ENCODE results near the gene RAB11FIP3. TPM values are rescaled to one million over a fixed set of nuclear protein-coding genes. Genes with fewer than 3 reads are reported as not detected.
A peak's percentile ranks its signal among the peaks of the same experiment; 100 is the strongest.

Gene RAB11FIP3
- total and polyA plus RNA-seq, 10 of the 15 experiments (the other 5 are each of a cell fraction or from before 2014, with no cell fraction given): 1.2 to 27.3 (median 7.7) TPM

DNA sequence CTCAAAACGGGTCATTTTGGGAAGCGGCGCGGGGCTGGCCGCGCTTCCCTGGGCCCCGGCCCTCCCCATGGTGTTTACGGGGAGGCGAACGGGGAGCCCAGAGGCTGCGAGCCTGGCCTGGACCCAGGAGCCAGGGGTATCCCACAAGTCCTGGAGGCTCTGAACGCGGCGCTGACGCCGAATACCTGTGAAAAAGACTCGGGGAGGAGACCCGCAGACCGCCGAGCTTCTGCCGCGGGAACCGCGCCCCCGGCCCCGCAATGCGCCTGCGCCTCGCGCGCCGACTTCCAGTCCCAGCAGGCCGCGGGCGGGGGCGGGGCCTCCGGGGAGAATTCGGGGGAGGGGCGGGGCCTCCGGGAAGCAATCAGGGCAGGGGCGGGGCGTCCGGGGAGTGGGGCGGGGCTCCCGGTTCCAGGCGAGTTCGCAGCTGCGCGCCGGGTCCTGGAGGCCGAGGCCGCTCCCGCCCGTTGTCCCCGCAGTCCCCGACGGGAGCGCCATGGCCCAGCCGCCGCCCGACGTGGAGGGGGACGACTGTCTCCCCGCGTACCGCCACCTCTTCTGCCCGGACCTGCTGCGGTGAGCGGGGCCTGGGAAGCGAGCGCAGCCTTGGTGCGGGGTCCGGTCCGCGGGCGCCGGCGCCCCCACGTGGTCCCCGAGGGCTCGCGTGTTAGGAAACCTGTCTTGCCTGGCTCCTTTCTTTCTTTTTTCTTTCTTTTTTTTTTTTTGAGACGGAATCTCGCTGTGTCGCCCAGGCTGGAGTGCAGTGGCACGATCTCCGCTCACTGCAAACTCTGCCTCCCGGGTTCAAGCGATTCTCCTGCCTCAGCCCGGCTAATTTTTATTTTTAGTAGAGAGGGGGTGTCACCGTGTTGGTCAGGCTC lies 23.7 kb upstream of the RAB11FIP3 start, which contains the start of gene DECR2 (continued):
- TF ChIP-seq MEF2B (IDR thresholded peaks at IDR 0.05; ENCODE audit: partially characterized antibody, poor library complexity, severe bottlenecking) (peak; percentile 15), HDAC2 (IDR thresholded peaks at IDR 0.05) (no peak), RAD21 (IDR thresholded peaks at IDR 0.05; ENCODE audit: insufficient read depth, low read depth, low read length) (peak; percentile 41; the same call in 1 of the 2 replicates), ESRRA (IDR thresholded peaks at IDR 0.05; ENCODE audit: low read length) (no peak), ZBED1 (IDR thresholded peaks at IDR 0.05; ENCODE audit: borderline replicate concordance) (no peak), NFXL1 (IDR thresholded peaks at IDR 0.05; ENCODE audit: borderline replicate concordance) (no peak), SMARCA5 (IDR thresholded peaks at IDR 0.05) (peak; percentile 94), IRF4 (IDR thresholded peaks at IDR 0.05; ENCODE audit: low read depth, low read length) (no peak), FOXM1 (IDR thresholded peaks at IDR 0.05; ENCODE audit: low read depth, low read length) (no peak), SREBF1 (IDR thresholded peaks at IDR 0.05; ENCODE audit: low read length) (no peak), MTA3 (IDR thresholded peaks at IDR 0.05; ENCODE audit: borderline replicate concordance, low read length) (no peak), STAT1 (conservative IDR thresholded peaks at IDR 0.05) (no peak), CHD2 (IDR thresholded peaks at IDR 0.05; ENCODE audit: borderline replicate concordance, low read depth, low read length) (no peak), CHD1 (IDR thresholded peaks at IDR 0.05; ENCODE audit: low read depth, low read length) (no peak), JUND (IDR thresholded peaks at IDR 0.05; ENCODE audit: low read depth, low read length) (no peak), KDM1A (IDR thresholded peaks at IDR 0.05; ENCODE audit: borderline replicate concordance) (no peak), EED (IDR thresholded peaks at IDR 0.05; ENCODE audit: low read depth) (no peak), HDAC6 (IDR thresholded peaks at IDR 0.05; ENCODE audit: unreplicated experiment) (no peak), RELA (IDR thresholded peaks at IDR 0.05; ENCODE audit: borderline replicate concordance, partially characterized antibody) (peak; percentile 62), ZSCAN29 (IDR thresholded peaks at IDR 0.05) (no peak), ZNF384 (IDR thresholded peaks at IDR 0.05; ENCODE audit: borderline replicate concordance, low read depth, low read length) (peak; percentile 35; the same call in 1 of the 2 replicates), SREBF2 (IDR thresholded peaks at IDR 0.05; ENCODE audit: low read length) (no peak), NFIC (IDR thresholded peaks at IDR 0.05; ENCODE audit: low read depth, low read length) (no peak)
- TF ChIP-seq, protein P1, sequence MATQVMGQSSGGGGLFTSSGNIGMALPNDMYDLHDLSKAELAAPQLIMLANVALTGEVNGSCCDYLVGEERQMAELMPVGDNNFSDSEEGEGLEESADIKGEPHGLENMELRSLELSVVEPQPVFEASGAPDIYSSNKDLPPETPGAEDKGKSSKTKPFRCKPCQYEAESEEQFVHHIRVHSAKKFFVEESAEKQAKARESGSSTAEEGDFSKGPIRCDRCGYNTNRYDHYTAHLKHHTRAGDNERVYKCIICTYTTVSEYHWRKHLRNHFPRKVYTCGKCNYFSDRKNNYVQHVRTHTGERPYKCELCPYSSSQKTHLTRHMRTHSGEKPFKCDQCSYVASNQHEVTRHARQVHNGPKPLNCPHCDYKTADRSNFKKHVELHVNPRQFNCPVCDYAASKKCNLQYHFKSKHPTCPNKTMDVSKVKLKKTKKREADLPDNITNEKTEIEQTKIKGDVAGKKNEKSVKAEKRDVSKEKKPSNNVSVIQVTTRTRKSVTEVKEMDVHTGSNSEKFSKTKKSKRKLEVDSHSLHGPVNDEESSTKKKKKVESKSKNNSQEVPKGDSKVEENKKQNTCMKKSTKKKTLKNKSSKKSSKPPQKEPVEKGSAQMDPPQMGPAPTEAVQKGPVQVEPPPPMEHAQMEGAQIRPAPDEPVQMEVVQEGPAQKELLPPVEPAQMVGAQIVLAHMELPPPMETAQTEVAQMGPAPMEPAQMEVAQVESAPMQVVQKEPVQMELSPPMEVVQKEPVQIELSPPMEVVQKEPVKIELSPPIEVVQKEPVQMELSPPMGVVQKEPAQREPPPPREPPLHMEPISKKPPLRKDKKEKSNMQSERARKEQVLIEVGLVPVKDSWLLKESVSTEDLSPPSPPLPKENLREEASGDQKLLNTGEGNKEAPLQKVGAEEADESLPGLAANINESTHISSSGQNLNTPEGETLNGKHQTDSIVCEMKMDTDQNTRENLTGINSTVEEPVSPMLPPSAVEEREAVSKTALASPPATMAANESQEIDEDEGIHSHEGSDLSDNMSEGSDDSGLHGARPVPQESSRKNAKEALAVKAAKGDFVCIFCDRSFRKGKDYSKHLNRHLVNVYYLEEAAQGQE (IDR thresholded peaks at IDR 0.05; ENCODE audit: low read depth, low read length): no peak
- TF ChIP-seq, protein P2, sequence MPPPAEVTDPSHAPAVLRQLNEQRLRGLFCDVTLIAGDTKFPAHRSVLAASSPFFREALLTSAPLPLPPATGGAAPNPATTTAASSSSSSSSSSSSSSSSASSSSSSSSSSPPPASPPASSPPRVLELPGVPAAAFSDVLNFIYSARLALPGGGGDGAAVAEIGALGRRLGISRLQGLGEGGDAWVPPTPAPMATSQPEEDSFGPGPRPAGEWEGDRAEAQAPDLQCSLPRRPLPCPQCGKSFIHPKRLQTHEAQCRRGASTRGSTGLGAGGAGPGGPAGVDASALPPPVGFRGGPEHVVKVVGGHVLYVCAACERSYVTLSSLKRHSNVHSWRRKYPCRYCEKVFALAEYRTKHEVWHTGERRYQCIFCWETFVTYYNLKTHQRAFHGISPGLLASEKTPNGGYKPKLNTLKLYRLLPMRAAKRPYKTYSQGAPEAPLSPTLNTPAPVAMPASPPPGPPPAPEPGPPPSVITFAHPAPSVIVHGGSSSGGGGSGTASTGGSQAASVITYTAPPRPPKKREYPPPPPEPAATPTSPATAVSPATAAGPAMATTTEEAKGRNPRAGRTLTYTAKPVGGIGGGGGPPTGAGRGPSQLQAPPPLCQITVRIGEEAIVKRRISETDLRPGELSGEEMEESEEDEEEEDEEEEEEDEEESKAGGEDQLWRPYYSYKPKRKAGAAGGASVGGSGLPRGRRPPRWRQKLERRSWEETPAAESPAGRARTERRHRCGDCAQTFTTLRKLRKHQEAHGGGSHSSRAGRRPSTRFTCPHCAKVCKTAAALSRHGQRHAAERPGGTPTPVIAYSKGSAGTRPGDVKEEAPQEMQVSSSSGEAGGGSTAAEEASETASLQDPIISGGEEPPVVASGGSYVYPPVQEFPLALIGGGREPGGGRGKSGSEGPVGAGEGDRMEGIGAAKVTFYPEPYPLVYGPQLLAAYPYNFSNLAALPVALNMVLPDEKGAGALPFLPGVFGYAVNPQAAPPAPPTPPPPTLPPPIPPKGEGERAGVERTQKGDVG (CRISPR knock-in tag; IDR thresholded peaks at IDR 0.05): no peak
- TF ChIP-seq, protein P3, sequence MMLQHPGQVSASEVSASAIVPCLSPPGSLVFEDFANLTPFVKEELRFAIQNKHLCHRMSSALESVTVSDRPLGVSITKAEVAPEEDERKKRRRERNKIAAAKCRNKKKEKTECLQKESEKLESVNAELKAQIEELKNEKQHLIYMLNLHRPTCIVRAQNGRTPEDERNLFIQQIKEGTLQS (IDR thresholded peaks at IDR 0.05; ENCODE audit: borderline replicate concordance, extremely low read depth, low read depth, low read length): no peak
